ENCODE results near the gene FRMD1.

Gene FRMD1

GRCh38 chr6:168103050-168103830, 24.2 kb upstream of the FRMD1 start:
- DNase-seq (ENCODE audit: low read depth, low spot score): no peak
- TF ChIP-seq SUZ12 (IDR thresholded peaks at IDR 0.05; ENCODE audit: extremely low read depth, insufficient read depth, insufficient read length): no peak
- TF ChIP-seq ZNF274 (IDR thresholded peaks at IDR 0.05; ENCODE audit: low read depth, low read length): no peak
- TF ChIP-seq YY1 (IDR thresholded peaks at IDR 0.05; ENCODE audit: insufficient read depth, insufficient read length): no peak
- H3K9me3 ChIP-seq (ENCODE audit: insufficient read depth, low read length): no peaks in the 10 kb centered on the region
- H3K4me3 ChIP-seq (ENCODE audit: insufficient read length, low read depth): no peak overlapping the region
- H3K36me3 ChIP-seq (ENCODE audit: insufficient read depth, insufficient read length, low read length): no peaks in the 10 kb centered on the region
- H3K4me1 ChIP-seq (ENCODE audit: insufficient read depth, insufficient read length): peaks cover 5% of the 10 kb centered on the region
- no peaks in the 10 kb centered on the region for H3K27me3 ChIP-seq (ENCODE audit: insufficient read depth, insufficient read length)
- no peak overlapping the region for H3K9ac ChIP-seq (ENCODE audit: insufficient read length, low read depth)

- Histone ChIP-seq H3K4me1 (ENCODE audit: insufficient read depth, insufficient read length) (peaks cover 5% of the 10 kb centered on the region), H3K9ac (ENCODE audit: insufficient read length, low read depth) (no peak overlapping the region), H3K36me3 (ENCODE audit: insufficient read depth, insufficient read length, low read length) (no peaks in the 10 kb centered on the region), H3K9me3 (ENCODE audit: insufficient read depth, low read length) (no peaks in the 10 kb centered on the region), H3K27me3 (ENCODE audit: insufficient read depth, insufficient read length) (no peaks in the 10 kb centered on the region), H3K4me3 (ENCODE audit: insufficient read length, low read depth) (no peak overlapping the region)
- DNase-seq (ENCODE audit: low read depth, low spot score): no peak
- TF ChIP-seq ZNF274 (IDR thresholded peaks at IDR 0.05; ENCODE audit: low read depth, low read length) (no peak), YY1 (IDR thresholded peaks at IDR 0.05; ENCODE audit: insufficient read depth, insufficient read length) (no peak), SUZ12 (IDR thresholded peaks at IDR 0.05; ENCODE audit: extremely low read depth, insufficient read depth, insufficient read length) (no peak)
Observed at GRCh38 chr6:168102315-168102985, 23.4 kb upstream of the FRMD1 start.

- no peaks in the 10 kb centered on the region for H3K36me3 ChIP-seq (ENCODE audit: insufficient read depth, insufficient read length, low read length)
- no peak for DNase-seq (ENCODE audit: low read depth, low spot score)
- TF ChIP-seq YY1 (IDR thresholded peaks at IDR 0.05; ENCODE audit: insufficient read depth, insufficient read length) (no peak), SUZ12 (IDR thresholded peaks at IDR 0.05; ENCODE audit: extremely low read depth, insufficient read depth, insufficient read length) (no peak), ZNF274 (IDR thresholded peaks at IDR 0.05; ENCODE audit: low read depth, low read length) (no peak)
- H3K9me3 ChIP-seq (ENCODE audit: insufficient read depth, low read length): no peaks in the 10 kb centered on the region
- H3K27me3 ChIP-seq (ENCODE audit: insufficient read depth, insufficient read length): no peaks in the 10 kb centered on the region
- no peak overlapping the region for H3K4me3 ChIP-seq (ENCODE audit: insufficient read length, low read depth)
- no peak overlapping the region for H3K9ac ChIP-seq (ENCODE audit: insufficient read length, low read depth)
- H3K4me1 ChIP-seq (ENCODE audit: insufficient read depth, insufficient read length): peaks cover 5% of the 10 kb centered on the region
Observed at GRCh38 chr6:168101590-168102314, 22.7 kb upstream of the FRMD1 start.

GRCh38 chr6:168100803-168101589, 22.0 kb upstream of the FRMD1 start:
- no peak overlapping the region for H3K4me3 ChIP-seq (ENCODE audit: insufficient read length, low read depth)
- DNase-seq (ENCODE audit: low read depth, low spot score): no peak
- no peaks in the 10 kb centered on the region for H3K9me3 ChIP-seq (ENCODE audit: insufficient read depth, low read length)
- H3K4me1 ChIP-seq (ENCODE audit: insufficient read depth, insufficient read length): peaks cover 5% of the 10 kb centered on the region
- H3K9ac ChIP-seq (ENCODE audit: insufficient read length, low read depth): no peak overlapping the region
- TF ChIP-seq ZNF274 (IDR thresholded peaks at IDR 0.05; ENCODE audit: low read depth, low read length) (no peak), YY1 (IDR thresholded peaks at IDR 0.05; ENCODE audit: insufficient read depth, insufficient read length) (no peak)
- H3K27me3 ChIP-seq (ENCODE audit: insufficient read depth, insufficient read length): no peaks in the 10 kb centered on the region
- H3K36me3 ChIP-seq (ENCODE audit: insufficient read depth, insufficient read length, low read length): no peaks in the 10 kb centered on the region

GRCh38 chr6:168100011-168100802, 21.2 kb upstream of the FRMD1 start:
- Histone ChIP-seq H3K36me3 (ENCODE audit: insufficient read depth, insufficient read length, low read length) (no peaks in the 10 kb centered on the region), H3K9ac (ENCODE audit: insufficient read length, low read depth) (no peak overlapping the region)
- TF ChIP-seq ZNF274 (IDR thresholded peaks at IDR 0.05; ENCODE audit: low read depth, low read length) (no peak), SUZ12 (IDR thresholded peaks at IDR 0.05; ENCODE audit: extremely low read depth, insufficient read depth, insufficient read length) (no peak), YY1 (IDR thresholded peaks at IDR 0.05; ENCODE audit: insufficient read depth, insufficient read length) (no peak)

GRCh38 chr6:168099201-168100010, 20.4 kb upstream of the FRMD1 start:
- Histone ChIP-seq H3K4me1 (ENCODE audit: insufficient read depth, insufficient read length) (peaks cover 5% of the 10 kb centered on the region), H3K36me3 (ENCODE audit: insufficient read depth, insufficient read length, low read length) (no peaks in the 10 kb centered on the region), H3K9me3 (ENCODE audit: insufficient read depth, low read length) (no peaks in the 10 kb centered on the region), H3K27me3 (ENCODE audit: insufficient read depth, insufficient read length) (no peaks in the 10 kb centered on the region), H3K9ac (ENCODE audit: insufficient read length, low read depth) (no peak overlapping the region), H3K4me3 (ENCODE audit: insufficient read length, low read depth) (no peak overlapping the region)
- DNase-seq (ENCODE audit: low read depth, low spot score): peak; percentile 30
- TF ChIP-seq ZNF274 (IDR thresholded peaks at IDR 0.05; ENCODE audit: low read depth, low read length) (no peak), SUZ12 (IDR thresholded peaks at IDR 0.05; ENCODE audit: extremely low read depth, insufficient read depth, insufficient read length) (no peak), YY1 (IDR thresholded peaks at IDR 0.05; ENCODE audit: insufficient read depth, insufficient read length) (no peak)

More at GRCh38 chr6:168100011-168100802, 21.2 kb upstream of the FRMD1 start:
- H3K4me3 ChIP-seq (ENCODE audit: insufficient read length, low read depth): no peak overlapping the region
- H3K4me1 ChIP-seq (ENCODE audit: insufficient read depth, insufficient read length): peaks cover 5% of the 10 kb centered on the region
- H3K27me3 ChIP-seq (ENCODE audit: insufficient read depth, insufficient read length): no peaks in the 10 kb centered on the region
- no peak for DNase-seq (ENCODE audit: low read depth, low spot score)
- no peaks in the 10 kb centered on the region for H3K9me3 ChIP-seq (ENCODE audit: insufficient read depth, low read length)

Measured in NT2/D1 (cell line).